Breast epithelium (tissue), 3 donors: ENCODE results near the gene ATP1A2.

Source experiments
- POLR2A ChIP-seq: fragments of 450-650 bp; IDR thresholded peaks from one replicate; pipeline ENCODE4 v1.6.1; 2016; ENCODE audit warnings: antibody characterized with exemption, mild to moderate bottlenecking, moderate library complexity
- POLR2AphosphoS5 ChIP-seq, 3 donors: sonication (generic); formaldehyde crosslinking; IDR thresholded peaks; one replicate each; pipeline ENCODE4 v1.6.1; 2017; ENCODE audit warnings: antibody characterized with exemption in 3 of 3
- TF ChIP-seq, protein P1 (sequence below), 3 donors: fragments of 450-650 bp; IDR thresholded peaks; one replicate each; pipeline ENCODE4 v1.5.1; 2016 to 2017; ENCODE audit warnings: antibody characterized with exemption in 3 of 3, mild to moderate bottlenecking in 3 of 3, moderate library complexity in 3 of 3

- no peak for TF ChIP-seq POLR2AphosphoS5 (IDR thresholded peaks at IDR 0.05)
- TF ChIP-seq, protein P1, sequence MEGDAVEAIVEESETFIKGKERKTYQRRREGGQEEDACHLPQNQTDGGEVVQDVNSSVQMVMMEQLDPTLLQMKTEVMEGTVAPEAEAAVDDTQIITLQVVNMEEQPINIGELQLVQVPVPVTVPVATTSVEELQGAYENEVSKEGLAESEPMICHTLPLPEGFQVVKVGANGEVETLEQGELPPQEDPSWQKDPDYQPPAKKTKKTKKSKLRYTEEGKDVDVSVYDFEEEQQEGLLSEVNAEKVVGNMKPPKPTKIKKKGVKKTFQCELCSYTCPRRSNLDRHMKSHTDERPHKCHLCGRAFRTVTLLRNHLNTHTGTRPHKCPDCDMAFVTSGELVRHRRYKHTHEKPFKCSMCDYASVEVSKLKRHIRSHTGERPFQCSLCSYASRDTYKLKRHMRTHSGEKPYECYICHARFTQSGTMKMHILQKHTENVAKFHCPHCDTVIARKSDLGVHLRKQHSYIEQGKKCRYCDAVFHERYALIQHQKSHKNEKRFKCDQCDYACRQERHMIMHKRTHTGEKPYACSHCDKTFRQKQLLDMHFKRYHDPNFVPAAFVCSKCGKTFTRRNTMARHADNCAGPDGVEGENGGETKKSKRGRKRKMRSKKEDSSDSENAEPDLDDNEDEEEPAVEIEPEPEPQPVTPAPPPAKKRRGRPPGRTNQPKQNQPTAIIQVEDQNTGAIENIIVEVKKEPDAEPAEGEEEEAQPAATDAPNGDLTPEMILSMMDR (IDR thresholded peaks at IDR 0.05) = no peak
- TF ChIP-seq POLR2A = no peak
Observed at GRCh38 chr1:160094291-160094625, 21.3 kb upstream of the ATP1A2 start.
